ENCODE measurements around the gene TPRKB. TPM values are rescaled to one million over a fixed set of nuclear protein-coding genes. Genes with fewer than 3 reads are reported as not detected.
"Not testable (repeated sequence)": the region's sequence is repeated elsewhere in the genome, so short reads cannot be mapped to it uniquely, and the experiment has no call there.

Gene TPRKB
- total RNA-seq, 1 donor from 2014 or later, result 17.3 TPM

DNA sequence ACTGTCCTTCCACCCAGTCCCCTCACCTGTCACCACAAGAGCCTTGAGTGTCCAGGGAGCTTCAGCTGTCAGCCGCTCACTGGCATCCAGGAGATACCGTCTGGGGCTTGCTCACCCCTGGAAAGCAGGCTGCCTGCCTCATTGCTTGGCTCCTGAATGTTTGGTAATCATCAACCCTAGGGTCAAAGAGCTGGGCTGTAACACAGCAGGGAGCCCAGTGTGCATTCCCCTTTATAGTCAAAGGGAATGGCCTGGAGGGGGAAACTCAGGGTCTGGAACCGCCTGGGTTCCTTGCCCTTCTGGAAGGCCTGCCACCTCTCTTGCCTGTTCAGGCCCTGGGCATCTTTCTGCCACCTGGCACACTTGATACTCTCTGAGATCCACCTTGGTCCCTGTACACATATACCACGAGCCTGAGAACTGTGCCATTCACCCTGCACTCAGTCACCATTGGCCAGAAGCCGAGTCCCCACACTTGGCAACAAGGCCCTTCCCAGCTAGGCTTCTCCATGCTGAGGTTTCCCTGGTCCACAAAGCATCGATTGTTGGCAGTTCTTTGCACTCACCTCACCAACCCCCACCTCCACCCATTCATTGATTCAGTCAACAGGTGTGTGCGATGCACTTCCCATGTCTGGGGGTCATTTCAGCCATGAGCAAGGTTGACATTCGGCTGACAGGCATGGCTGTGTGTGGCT lies 35.0 kb downstream of the TPRKB start:
- no peak overlapping the region for H3K4me3 ChIP-seq
- no peak for TF ChIP-seq CTCF (IDR thresholded peaks at IDR 0.05)
- ATAC-seq (no peak), DNase-seq (no peak)
- H3K4me1 ChIP-seq, result peaks cover 21% of the 10 kb centered on the region
- H3K27ac ChIP-seq, result no peak overlapping the region
- intact Hi-C loops (cut with DNase I), result no loop called here
- no peaks in the 10 kb centered on the region for H3K27me3 ChIP-seq (ENCODE audit: low read depth)
- H3K9me3 ChIP-seq, result no peaks in the 10 kb centered on the region
- H3K36me3 ChIP-seq, result no peaks in the 10 kb centered on the region

DNA sequence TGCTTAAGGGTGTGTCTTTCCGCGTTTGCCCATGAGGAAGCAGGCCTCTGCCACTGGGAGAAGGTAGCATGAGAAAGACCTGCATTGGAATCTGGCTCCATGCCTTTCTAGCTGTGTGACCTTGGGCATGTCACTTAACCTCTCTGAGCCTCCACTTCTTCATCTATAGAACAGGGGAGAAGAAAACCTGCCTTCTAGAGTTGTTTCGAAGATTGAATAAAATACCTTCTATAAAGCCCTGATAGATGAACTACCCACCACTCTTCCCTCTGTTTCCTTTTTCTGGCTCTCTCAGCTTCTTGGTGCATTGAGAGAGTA lies 35.7 kb downstream of the TPRKB start:
- intact Hi-C loops (cut with DNase I); H3K4me3 ChIP-seq; H3K27ac ChIP-seq; H3K9me3 ChIP-seq; H3K27me3 ChIP-seq (ENCODE audit: low read depth); H3K36me3 ChIP-seq; DNase-seq; ATAC-seq: not testable (repeated sequence)
- peaks cover 21% of the 10 kb centered on the region for H3K4me1 ChIP-seq

- intact Hi-C loops (cut with DNase I), result no loop called here
- Histone ChIP-seq H3K27me3 (ENCODE audit: low read depth) (no peaks in the 10 kb centered on the region), H3K36me3 (no peaks in the 10 kb centered on the region), H3K9me3 (no peaks in the 10 kb centered on the region), H3K27ac (no peak overlapping the region), H3K4me1 (peaks cover 21% of the 10 kb centered on the region), H3K4me3 (no peak overlapping the region)
- peak in 1 of 2 donors; percentile 15 for ATAC-seq
- no peak for DNase-seq
- TF ChIP-seq CTCF (IDR thresholded peaks at IDR 0.05), result no peak
Measured at GRCh38 chr2:73700661-73701447, 36.3 kb downstream of the TPRKB start.

GRCh38 chr2:73700131-73700611 lies 37.0 kb downstream of the TPRKB start:
- peak; percentile 47 to 54 for ATAC-seq

GRCh38 chr2:73699437-73699836 lies 37.7 kb downstream of the TPRKB start:
- no peaks in the 10 kb centered on the region for H3K9me3 ChIP-seq
- intact Hi-C loops (cut with DNase I), result no loop called here
- DNase-seq, result no peak
- no peaks in the 10 kb centered on the region for H3K27me3 ChIP-seq (ENCODE audit: low read depth)
- peaks cover 21% of the 10 kb centered on the region for H3K4me1 ChIP-seq
- no peak overlapping the region for H3K27ac ChIP-seq
- no peaks in the 10 kb centered on the region for H3K36me3 ChIP-seq
- H3K4me3 ChIP-seq, result no peak overlapping the region
- ATAC-seq, result no peak
- no peak for TF ChIP-seq CTCF (IDR thresholded peaks at IDR 0.05)

More at GRCh38 chr2:73700131-73700611, 37.0 kb downstream of the TPRKB start:
- intact Hi-C loops (cut with DNase I), result no loop called here
- Histone ChIP-seq H3K9me3 (no peaks in the 10 kb centered on the region), H3K36me3 (no peaks in the 10 kb centered on the region), H3K4me1 (peaks cover 21% of the 10 kb centered on the region), H3K27ac (no peak overlapping the region), H3K27me3 (ENCODE audit: low read depth) (no peaks in the 10 kb centered on the region), H3K4me3 (no peak overlapping the region)
- no peak for DNase-seq
- no peak for TF ChIP-seq CTCF (IDR thresholded peaks at IDR 0.05)

DNA sequence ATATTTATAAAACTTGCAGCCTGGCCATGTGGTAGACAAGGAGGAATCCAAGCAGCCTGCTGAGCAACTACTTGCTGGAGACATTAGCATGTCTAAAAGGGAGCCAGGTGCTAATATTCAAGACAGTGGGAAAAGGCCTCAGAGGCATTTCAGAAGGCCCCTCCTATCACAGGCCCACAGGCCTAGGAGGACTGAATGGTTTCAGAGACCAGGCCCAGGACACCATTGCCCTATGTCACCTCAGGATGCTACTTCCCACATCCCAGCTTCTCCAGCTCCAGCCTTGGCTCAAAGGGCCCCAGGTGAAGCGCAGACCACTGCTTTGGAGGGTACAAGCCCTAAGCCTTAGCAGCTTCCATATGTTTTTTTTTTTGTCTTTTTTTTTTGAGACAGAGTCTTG lies 39.0 kb downstream of the TPRKB start:
- intact Hi-C loops (cut with DNase I), result no loop called here
- Histone ChIP-seq H3K36me3 (no peaks in the 10 kb centered on the region), H3K4me3 (no peak overlapping the region), H3K27ac (no peak overlapping the region), H3K4me1 (peaks cover 21% of the 10 kb centered on the region), H3K27me3 (ENCODE audit: low read depth) (no peaks in the 10 kb centered on the region), H3K9me3 (no peaks in the 10 kb centered on the region)
- DNase-seq (no peak), ATAC-seq (no peak)
- TF ChIP-seq CTCF (IDR thresholded peaks at IDR 0.05), result no peak

All from lower lobe of right lung (tissue), 2 donors.